Astrocyte of the cerebellum (primary cell): ENCODE data around the gene MSH5.
"Not testable (repeated sequence)": the region's sequence is repeated elsewhere in the genome, so short reads cannot be mapped to it uniquely, and the experiment has no call there.

Experiments used
- DNase-seq: peaks from one replicate; pipeline ENCODE4 v3.0.0-alpha.2; 2011; ENCODE audit warnings: low read depth
- H3K4me3 ChIP-seq: 2 replicates; pipeline ENCODE4 v1.5.1; 2011; ENCODE audit warnings: mild to moderate bottlenecking, low read depth, low read length, moderate library complexity
- in situ Hi-C: cut with HindIII; loops from 2 replicates; pipeline ENCODE4 v1.10.0; 2017; ENCODE audit warnings: low sequenced_read_pairs
- TF ChIP-seq, protein P1 (sequence below): IDR thresholded peaks from 2 replicates; pipeline ENCODE4 v1.5.1; 2012; ENCODE audit warnings: low read length, low read depth, moderate library complexity, mild to moderate bottlenecking; ENCODE audit errors: missing control alignments

The MSH5 gene

DNA sequence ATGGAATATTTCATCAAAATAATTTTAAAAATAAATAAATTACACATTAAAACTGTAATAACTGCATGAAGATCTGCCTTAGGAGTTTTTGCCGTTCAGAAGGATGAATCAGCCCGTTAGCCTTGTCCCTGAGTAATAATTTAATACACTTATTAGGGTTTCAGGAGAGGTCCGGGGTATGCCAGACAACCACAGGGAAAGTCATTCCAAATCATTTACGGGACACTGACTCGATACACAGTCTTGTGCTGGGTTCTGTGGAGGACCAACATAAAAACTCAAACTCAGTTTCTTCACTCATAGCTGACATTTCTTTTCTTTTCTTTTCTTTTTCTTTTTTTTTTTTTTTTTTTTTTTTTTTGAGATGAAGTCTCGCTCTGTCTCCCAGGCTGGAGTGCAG lies 33.9 kb upstream of the MSH5 start:
- DNase-seq: no peak
- H3K4me3 ChIP-seq: no peak overlapping the region
- TF ChIP-seq, protein P1, sequence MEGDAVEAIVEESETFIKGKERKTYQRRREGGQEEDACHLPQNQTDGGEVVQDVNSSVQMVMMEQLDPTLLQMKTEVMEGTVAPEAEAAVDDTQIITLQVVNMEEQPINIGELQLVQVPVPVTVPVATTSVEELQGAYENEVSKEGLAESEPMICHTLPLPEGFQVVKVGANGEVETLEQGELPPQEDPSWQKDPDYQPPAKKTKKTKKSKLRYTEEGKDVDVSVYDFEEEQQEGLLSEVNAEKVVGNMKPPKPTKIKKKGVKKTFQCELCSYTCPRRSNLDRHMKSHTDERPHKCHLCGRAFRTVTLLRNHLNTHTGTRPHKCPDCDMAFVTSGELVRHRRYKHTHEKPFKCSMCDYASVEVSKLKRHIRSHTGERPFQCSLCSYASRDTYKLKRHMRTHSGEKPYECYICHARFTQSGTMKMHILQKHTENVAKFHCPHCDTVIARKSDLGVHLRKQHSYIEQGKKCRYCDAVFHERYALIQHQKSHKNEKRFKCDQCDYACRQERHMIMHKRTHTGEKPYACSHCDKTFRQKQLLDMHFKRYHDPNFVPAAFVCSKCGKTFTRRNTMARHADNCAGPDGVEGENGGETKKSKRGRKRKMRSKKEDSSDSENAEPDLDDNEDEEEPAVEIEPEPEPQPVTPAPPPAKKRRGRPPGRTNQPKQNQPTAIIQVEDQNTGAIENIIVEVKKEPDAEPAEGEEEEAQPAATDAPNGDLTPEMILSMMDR: no peak
- in situ Hi-C loops: no loop called here

DNA sequence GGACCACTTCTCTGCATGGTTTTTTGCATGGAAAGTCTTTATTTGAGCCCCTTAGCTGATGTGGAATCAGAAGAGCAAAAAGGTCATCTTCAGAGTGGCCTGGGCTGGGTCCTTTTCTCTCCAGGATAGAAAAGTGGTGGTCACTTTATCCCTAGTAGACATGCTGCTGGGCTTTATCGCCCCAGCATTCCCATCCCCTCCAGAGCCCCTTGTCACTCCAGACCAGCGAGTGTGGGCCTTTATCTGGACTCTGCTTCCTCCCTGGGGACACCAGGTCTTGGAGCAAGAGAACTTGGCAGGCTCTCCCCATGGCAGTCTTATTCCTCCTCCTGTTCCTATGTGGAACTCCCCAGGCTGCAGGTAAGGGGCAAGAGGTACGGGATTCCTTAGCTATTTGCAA lies 33.2 kb upstream of the MSH5 start, which contains the start of gene LY6G6F:
LY6G6F (plus strand) TSS at position 268 of the 400 bp plus-strand sequence; CDS start at position 309, 41 bp downstream.
- TF ChIP-seq, protein P1: no peak
- in situ Hi-C loops: no loop called here
- H3K4me3 ChIP-seq: no peak within 1 kb of the TSS
- no peak for DNase-seq

DNA sequence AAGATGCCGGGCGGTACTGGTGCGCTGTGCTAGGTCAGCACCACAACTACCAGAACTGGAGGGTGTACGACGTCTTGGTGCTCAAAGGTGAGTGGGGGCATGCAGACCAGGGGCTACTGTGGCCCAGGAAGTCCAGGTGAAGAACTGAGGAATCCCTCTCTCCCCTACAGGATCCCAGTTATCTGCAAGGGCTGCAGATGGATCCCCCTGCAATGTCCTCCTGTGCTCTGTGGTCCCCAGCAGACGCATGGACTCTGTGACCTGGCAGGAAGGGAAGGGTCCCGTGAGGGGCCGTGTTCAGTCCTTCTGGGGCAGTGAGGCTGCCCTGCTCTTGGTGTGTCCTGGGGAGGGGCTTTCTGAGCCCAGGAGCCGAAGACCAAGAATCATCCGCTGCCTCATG lies 32.1 kb upstream of the MSH5 start:
- TF ChIP-seq, protein P1: no peak
- DNase-seq: no peak
- no peak overlapping the region for H3K4me3 ChIP-seq
- in situ Hi-C loops: no loop called here

DNA sequence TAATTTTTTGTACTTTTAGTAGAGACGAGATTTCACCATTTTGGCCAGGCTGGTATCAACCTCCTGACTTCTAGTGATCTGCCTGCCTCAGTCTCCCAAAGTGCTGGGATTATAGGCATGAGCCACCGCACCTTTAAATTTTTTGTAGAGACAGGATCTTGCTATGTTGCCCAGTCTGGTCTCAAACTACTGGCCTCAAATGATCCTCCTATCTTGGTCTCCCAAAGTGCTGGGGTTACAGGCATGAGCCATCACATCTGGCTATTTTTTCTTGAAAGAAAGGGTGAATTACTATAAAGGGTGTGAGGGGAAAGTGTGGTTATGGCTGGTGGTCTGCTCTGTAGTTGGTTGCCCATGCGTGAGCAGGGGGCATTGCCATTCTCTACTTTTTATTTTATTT lies 31.6 kb upstream of the MSH5 start:
- TF ChIP-seq, protein P1: no peak
- H3K4me3 ChIP-seq: no peak overlapping the region
- no peak for DNase-seq
- in situ Hi-C loops: no loop called here

DNA sequence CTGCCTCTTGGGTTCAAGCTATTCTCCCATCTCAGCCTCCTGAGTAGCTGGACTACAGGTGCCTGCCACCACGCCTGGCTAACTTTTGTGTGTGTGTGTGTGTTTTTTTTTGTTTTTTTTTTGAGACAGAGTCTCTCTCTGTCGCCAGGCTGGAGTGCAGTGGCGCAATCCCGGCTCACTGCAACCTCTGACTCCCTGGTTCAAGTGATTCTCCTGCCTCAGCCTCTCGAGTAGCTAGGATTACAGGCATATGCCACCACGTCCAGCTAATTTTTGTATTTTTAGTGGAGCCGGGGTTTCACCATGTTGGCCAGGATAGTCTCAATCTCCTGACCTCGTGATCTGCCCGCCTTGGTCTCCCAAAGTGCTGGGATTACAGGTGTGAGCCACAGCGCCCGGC lies 30.6 kb upstream of the MSH5 start:
- H3K4me3 ChIP-seq, in situ Hi-C loops, DNase-seq: not testable (repeated sequence)

DNA sequence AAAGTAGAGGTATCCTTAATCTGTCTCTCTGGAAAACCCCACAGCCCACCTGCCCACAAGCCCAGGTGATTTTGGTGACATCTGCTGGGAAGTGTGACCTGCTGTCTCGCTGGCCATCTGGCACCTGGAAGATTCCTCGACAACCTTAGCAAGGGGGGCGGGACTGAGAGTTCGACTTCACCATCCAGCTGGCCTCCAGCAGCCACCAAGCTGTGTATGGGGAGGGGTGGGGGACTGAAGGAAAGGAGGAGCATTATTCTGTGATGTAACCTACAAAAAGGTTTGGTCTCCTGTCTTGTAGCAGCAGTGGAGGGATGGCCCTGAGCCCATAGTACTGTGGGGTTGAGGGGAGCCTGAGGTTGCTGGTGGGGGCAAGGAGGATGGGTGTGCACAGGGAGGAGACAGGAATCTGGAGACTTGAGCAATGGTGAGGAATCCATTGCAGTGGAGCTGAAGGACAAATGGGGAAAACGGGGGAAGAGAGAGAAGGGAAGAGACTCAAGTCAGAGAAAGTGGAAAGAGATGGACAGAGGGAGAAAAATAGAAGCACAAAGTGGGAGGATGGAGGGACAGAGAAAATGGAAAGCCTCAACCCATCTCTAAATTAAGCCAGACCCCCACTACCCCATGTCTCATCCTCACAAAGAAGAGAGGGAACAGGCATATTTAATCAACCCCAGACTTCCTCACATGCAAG lies 29.1 kb upstream of the MSH5 start:
- TF ChIP-seq, protein P1: no peak
- DNase-seq: no peak
- H3K4me3 ChIP-seq: no peak overlapping the region
- in situ Hi-C loops: no loop called here

DNA sequence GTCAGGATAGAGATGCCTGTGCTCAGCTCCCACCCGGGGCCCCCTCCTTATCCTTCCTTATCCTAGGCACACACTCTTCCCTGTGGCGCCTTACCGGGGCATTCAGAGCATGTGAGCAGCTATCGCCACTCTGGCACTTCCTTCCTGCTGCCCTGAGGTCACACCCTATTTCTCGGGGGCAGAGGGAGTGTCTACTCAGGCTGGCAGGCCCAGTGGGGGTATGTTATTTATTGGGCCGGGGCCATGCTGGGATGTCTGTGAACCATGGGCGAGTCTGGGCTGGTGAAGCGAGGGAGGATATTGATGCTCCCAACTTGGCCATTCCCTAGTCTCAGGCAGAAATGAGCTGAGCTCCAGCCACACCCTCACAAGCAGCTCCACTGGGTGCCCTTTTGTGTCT lies 28.6 kb upstream of the MSH5 start:
- TF ChIP-seq, protein P1: no peak
- no peak for DNase-seq
- in situ Hi-C loops: no loop called here
- no peak overlapping the region for H3K4me3 ChIP-seq
